GM12865 (cell line): ENCODE results near the gene NXN.
A peak's percentile ranks its signal among the peaks of the same experiment; 100 is the strongest.
"Not testable (repeated sequence)": the region's sequence is repeated elsewhere in the genome, so short reads cannot be mapped to it uniquely, and the experiment has no call there.

Source experiments
- DNase-seq: peaks from one replicate; pipeline ENCODE4 v3.0.0; 2010; ENCODE audit warnings: low read depth
- H3K4me3 ChIP-seq: 2 replicates; pipeline ENCODE4 v1.5.1; 2011; ENCODE audit warnings: mild to moderate bottlenecking, low read depth, low read length, control low read depth
- CTCF ChIP-seq: IDR thresholded peaks from 2 replicates; pipeline ENCODE4 v1.5.1; 2011; ENCODE audit warnings: low read length, control low read depth, low read depth, inconsistent platforms; ENCODE audit not compliant: insufficient read depth; ENCODE audit errors: missing control alignments

Gene NXN

DNA sequence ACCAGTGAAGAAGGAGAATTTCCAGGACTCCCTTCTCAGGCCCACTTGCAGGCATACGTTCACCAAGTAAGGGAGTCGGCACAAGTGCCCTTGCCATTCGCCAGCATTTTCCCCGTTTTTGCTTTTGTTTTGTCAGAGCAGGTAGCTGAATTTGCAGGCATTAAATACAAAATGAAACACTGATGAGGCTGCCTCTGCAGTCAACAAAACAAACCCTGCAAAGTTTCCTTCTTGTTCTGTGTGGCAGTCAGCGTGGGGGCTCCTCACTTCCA lies 205.3 kb downstream of the NXN start:
- no peak for TF ChIP-seq CTCF
- no peak overlapping the region for H3K4me3 ChIP-seq
- no peak for DNase-seq

GRCh38 chr17:773467-774312 lies 205.9 kb downstream of the NXN start:
- peak; percentile 65 for DNase-seq
- no peak for TF ChIP-seq CTCF
- no peak overlapping the region for H3K4me3 ChIP-seq

DNA sequence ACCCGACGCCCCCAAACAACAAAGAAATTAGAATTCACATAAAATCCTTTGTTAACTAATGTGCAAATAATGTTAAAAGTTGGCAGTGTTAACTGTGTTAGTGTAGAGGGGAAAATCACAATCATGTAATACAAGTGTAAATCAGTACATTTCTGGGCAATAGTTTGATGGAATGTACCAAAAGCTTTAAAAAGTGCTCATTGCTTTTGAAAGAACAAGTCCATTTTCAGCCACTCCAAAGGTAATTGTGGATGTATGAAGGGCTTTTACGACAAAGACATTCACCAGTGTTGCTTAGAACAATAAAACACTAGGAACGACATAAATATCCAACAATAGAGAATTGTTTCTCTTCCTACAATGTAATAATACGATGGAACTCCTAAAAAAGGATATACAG lies 206.6 kb downstream of the NXN start:
- no peak overlapping the region for H3K4me3 ChIP-seq
- DNase-seq = no peak
- TF ChIP-seq CTCF = no peak

DNA sequence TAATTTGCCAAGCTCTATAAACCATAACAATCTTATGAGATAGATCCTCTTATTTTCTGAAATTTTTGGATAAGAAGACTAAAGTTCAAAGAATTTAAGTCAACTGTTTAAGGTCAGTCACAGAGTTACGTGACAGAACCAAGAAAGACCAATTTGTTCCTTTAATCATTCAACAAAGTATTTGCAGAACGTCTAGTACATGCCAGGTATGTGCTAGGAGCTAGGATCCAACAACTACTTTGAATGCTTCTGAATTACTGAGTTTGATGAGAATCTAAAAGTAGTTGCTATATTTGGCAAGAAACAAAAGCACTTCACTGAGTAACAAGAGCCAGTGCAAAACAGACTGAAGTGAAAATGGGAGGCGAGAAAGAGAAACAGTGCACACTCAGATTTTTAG lies 212.5 kb downstream of the NXN start:
- no peak for TF ChIP-seq CTCF
- DNase-seq = no peak
- no peak overlapping the region for H3K4me3 ChIP-seq

DNA sequence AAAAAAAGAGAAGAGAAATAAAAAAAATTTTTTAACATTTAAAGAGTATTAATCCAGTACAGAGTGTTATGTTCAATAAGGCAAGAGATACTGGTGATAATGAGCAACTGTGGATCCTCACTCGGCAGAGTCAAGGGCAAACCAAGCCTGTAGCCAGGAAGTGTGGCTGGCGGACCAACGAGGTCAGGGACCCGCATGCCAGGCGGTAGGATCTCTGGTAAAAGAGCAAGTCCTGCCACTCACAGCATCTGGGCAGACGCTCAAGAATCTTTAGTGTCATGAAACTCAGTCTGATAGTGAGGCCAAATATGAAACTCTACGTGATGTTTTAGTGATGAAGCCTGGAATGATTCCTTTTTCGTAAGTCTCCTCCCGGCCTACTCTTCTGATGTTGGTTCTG lies 219.2 kb downstream of the NXN start:
- DNase-seq = no peak
- TF ChIP-seq CTCF = no peak
- no peak overlapping the region for H3K4me3 ChIP-seq

DNA sequence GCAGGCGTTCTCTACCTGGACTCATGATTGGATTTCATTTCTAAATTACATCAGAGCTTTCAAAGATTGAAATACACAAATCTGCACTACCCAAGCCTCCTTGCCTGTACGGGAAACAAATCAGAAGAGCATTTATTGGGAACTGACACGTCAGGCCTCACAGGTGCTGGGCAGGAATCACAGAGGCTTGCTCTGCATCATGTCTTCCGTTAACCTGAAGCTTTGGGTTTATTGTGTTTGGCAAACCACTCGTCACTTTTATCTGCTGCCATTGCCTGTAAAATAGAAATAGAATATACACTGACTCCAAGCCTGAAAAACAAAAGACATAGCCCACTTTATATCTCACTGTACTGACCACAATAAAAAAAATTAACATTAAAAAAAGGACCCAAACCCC lies 219.6 kb downstream of the NXN start:
- DNase-seq = no peak
- H3K4me3 ChIP-seq = no peak overlapping the region
- no peak for TF ChIP-seq CTCF

DNA sequence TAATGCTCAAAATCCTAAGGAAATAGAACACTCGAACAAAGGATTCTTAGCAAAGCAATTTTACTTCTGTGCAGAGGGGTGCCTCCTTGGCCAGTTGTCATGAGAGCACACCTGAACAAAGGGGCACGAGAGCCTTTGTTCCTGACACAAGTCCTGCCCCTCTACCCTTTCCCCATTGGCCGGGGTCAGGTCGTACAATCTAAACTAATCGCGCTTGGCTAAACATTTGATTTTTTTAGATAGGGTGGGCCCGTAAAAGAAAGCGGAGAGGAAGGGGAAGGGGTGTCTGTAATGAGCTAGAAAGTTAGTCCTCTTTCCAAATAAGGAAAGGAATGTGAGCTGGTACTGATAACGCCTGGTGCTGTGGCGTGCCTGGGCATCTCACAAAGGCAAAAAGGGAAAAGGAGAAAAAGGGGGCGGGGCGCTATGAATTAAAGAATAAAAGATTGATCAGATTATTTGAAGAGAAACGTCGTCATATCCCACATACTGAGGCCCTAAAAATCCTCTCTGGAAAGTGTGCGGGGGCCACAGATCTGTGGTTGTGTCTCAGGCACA lies 223.5 kb downstream of the NXN start:
- not testable (repeated sequence) for H3K4me3 ChIP-seq, DNase-seq

DNA sequence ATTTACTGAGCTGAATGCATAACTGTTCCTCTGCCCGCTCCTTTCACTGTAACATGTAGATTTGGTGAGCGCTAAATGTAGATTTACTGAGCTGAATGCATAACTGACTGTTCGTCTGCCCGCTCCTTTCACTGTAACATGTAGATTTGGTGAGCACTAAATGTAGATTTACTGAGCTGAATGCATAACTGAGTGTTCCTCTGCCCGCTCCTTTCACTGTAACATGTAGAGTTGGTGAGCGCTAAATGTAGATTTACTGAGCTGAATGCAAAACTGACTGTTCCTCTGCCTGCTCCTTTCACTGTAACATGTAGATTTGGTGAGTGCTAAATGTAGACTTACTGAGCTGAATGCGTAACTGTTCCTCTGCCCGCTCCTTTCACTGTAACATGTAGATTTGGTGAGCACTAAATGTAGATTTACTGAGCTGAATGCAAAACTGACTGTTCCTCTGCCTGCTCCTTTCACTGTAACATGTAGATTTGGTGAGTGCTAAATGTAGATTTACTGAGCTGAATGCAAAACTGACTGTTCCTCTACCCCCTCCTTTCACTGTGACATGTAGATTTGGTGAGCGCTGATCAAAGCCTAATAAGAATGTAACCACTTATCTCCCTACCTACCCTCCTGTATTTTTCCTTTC lies 224.1 kb downstream of the NXN start:
- not testable (repeated sequence) for DNase-seq, H3K4me3 ChIP-seq
